WTC11 (cell line): ENCODE measurements around the gene PDSS2. TPM values are rescaled to one million over a fixed set of nuclear protein-coding genes. Genes with fewer than 3 reads are reported as not detected.
A peak's percentile ranks its signal among the peaks of the same experiment; 100 is the strongest.

Experiments
- ATAC-seq: fragments of 200-7000 bp; cut with Tn5 transposase; 2 replicates; pipeline ENCODE4 v1.10.0; 2021; ENCODE audit warnings: mild to moderate bottlenecking, moderate library complexity
- CTCF ChIA-PET: fragments of 300-600 bp; sonication (Branson Sonifier 250); formaldehyde crosslinking; loops from one replicate; lab custom pipeline; 2021; ENCODE audit warnings: antibody characterized with exemption; lab: Charles Lee
- POLR2A ChIA-PET: fragments of 350-600 bp; sonication (Branson Sonifier 250); formaldehyde crosslinking; loops from one replicate; lab custom pipeline; 2021; ENCODE audit warnings: antibody characterized with exemption; lab: Charles Lee
- DNase-seq: peaks from one replicate; pipeline ENCODE4 v3.0.0; 2021; ENCODE audit warnings: low spot score
- H3K27ac Mint-ChIP-seq: 2 replicates; pipeline ENCODE4 v1.8.0; 2021; ENCODE audit warnings: mixed read lengths
- H3K27me3 Mint-ChIP-seq: 2 replicates; pipeline ENCODE4 v1.8.0; 2021; ENCODE audit warnings: low read depth, mild to moderate bottlenecking, moderate library complexity, mixed read lengths
- H3K36me3 Mint-ChIP-seq: 2 replicates; pipeline ENCODE4 v1.8.0; 2021; ENCODE audit warnings: mixed read lengths
- H3K4me1 Mint-ChIP-seq: 2 replicates; pipeline ENCODE4 v1.8.0; 2022; ENCODE audit warnings: mixed read lengths
- H3K4me3 Mint-ChIP-seq: 2 replicates; pipeline ENCODE4 v1.8.0; 2021; ENCODE audit warnings: mild to moderate bottlenecking, moderate library complexity, mixed read lengths
- H3K9me3 Mint-ChIP-seq: 2 replicates; pipeline ENCODE4 v1.8.0; 2021; ENCODE audit warnings: mixed read lengths
- AFF4 ChIP-seq: sonication (generic); formaldehyde crosslinking; IDR thresholded peaks from 2 replicates; pipeline ENCODE4 v1.8.1; 2023; ENCODE audit warnings: mild to moderate bottlenecking, missing genetic modification reagents, borderline replicate concordance
- E2F4 ChIP-seq: sonication (generic); formaldehyde crosslinking; IDR thresholded peaks from 2 replicates; pipeline ENCODE4 v1.8.1; 2022; ENCODE audit warnings: low read depth, mild to moderate bottlenecking, moderate library complexity, missing genetic modification reagents, borderline replicate concordance
- ELF4 ChIP-seq: sonication (generic); formaldehyde crosslinking; IDR thresholded peaks from 2 replicates; pipeline ENCODE4 v1.8.1; 2022; ENCODE audit warnings: low read depth, mild to moderate bottlenecking, moderate library complexity, missing genetic modification reagents
- ESRRA ChIP-seq: sonication (generic); formaldehyde crosslinking; IDR thresholded peaks from 2 replicates; pipeline ENCODE4 v1.8.1; 2022; ENCODE audit warnings: mild to moderate bottlenecking, missing genetic modification reagents, borderline replicate concordance
- ETV6 ChIP-seq: sonication (generic); formaldehyde crosslinking; IDR thresholded peaks from 2 replicates; pipeline ENCODE4 v1.8.1; 2022; ENCODE audit warnings: mild to moderate bottlenecking, missing genetic modification reagents
- FOXP4 ChIP-seq: sonication (generic); formaldehyde crosslinking; IDR thresholded peaks from 2 replicates; pipeline ENCODE4 v1.8.0; 2022; ENCODE audit warnings: mild to moderate bottlenecking, missing genetic modification reagents
- JAZF1 ChIP-seq: fragments of 250-450 bp; sonication (Bioruptor Pico); IDR thresholded peaks from 2 replicates; pipeline ENCODE4 v1.9.0; 2021; ENCODE audit warnings: moderate library complexity, mild to moderate bottlenecking, inconsistent platforms
- JUN ChIP-seq: sonication (generic); formaldehyde crosslinking; IDR thresholded peaks from 2 replicates; pipeline ENCODE4 v1.8.0; 2023; ENCODE audit warnings: mild to moderate bottlenecking, missing genetic modification reagents
- NFYB ChIP-seq: sonication (generic); formaldehyde crosslinking; conservative IDR thresholded peaks from 2 replicates; pipeline ENCODE4 v1.8.0; 2022; ENCODE audit warnings: low read depth, missing genetic modification reagents
- SOX15 ChIP-seq: fragments of 250-450 bp; sonication (Bioruptor Pico); IDR thresholded peaks from 2 replicates; pipeline ENCODE4 v1.9.0; 2021; ENCODE audit warnings: mild to moderate bottlenecking
- ZNF317 ChIP-seq: sonication (generic); formaldehyde crosslinking; IDR thresholded peaks from 2 replicates; pipeline ENCODE4 v1.8.1; 2023; ENCODE audit warnings: low read depth, mild to moderate bottlenecking, moderate library complexity, missing genetic modification reagents, borderline replicate concordance
- total RNA-seq: library from RNA; stranded (reverse); gene quantifications from 3 replicates; pipeline ENCODE4 v1.2.3, GENCODE V29; 2021
- TF ChIP-seq, protein P1 (sequence below): fragments of 250-450 bp; sonication (Bioruptor Pico); IDR thresholded peaks from 2 replicates; pipeline ENCODE4 v2.1.2; 2022; ENCODE audit warnings: mild to moderate bottlenecking, moderate library complexity
- TF ChIP-seq, protein P2 (sequence below): sonication (generic); formaldehyde crosslinking; IDR thresholded peaks from 2 replicates; pipeline ENCODE4 v1.8.0; 2023; ENCODE audit warnings: missing genetic modification reagents
- TF ChIP-seq, protein P3 (sequence below): sonication (generic); formaldehyde crosslinking; IDR thresholded peaks from 2 replicates; pipeline ENCODE4 v1.8.0; 2022; ENCODE audit warnings: mild to moderate bottlenecking, missing genetic modification reagents
- TF ChIP-seq, protein P4 (sequence below): fragments of 250-450 bp; sonication (Bioruptor Pico); IDR thresholded peaks from 2 replicates; pipeline ENCODE4 v1.9.0; 2021; ENCODE audit warnings: mild to moderate bottlenecking
- TF ChIP-seq, protein P5 (sequence below): fragments of 250-450 bp; sonication (Bioruptor Pico); IDR thresholded peaks from 2 replicates; pipeline ENCODE4 v1.8.0; 2021; ENCODE audit warnings: mild to moderate bottlenecking

Gene PDSS2
- total RNA-seq, 1 experiment from 2014 or later, result 18.3 TPM

GRCh38 chr6:107458672-107459282, 587 bp downstream of the PDSS2 start:
- CTCF ChIA-PET, result interaction anchor here (0.8 to 2.3 kb wide), 30 partner anchors 10 to 280 kb away, joined by 3 to 31 read pairs (median 4); partner anchors contain the start of gene SOBP
- Mint-ChIP-seq H3K4me3 (peak overlapping the region; percentile 81), H3K27me3 (no peaks in the 10 kb centered on the region), H3K4me1 (peaks cover 7% of the 10 kb centered on the region), H3K27ac (peak overlapping the region; percentile 88), H3K9me3 (no peaks in the 10 kb centered on the region), H3K36me3 (no peaks in the 10 kb centered on the region)
- peak; percentile 32 for DNase-seq
- ATAC-seq, result peak; percentile 19
- POLR2A ChIA-PET, result interaction anchor here (0.5 to 1.3 kb wide), 9 partner anchors 21 to 403 kb away, joined by 3 to 7 read pairs (median 4); no protein-coding TSS in a partner anchor
- TF ChIP-seq ESRRA (CRISPR knock-in tag) (0 out of 2 replicates have a peak, but pooled peaks have one; percentile 35), JUN (CRISPR knock-in tag) (peak; percentile 51; the same call in 1 of the 2 replicates), FOXP4 (CRISPR knock-in tag) (no peak)
- TF ChIP-seq, protein P1, sequence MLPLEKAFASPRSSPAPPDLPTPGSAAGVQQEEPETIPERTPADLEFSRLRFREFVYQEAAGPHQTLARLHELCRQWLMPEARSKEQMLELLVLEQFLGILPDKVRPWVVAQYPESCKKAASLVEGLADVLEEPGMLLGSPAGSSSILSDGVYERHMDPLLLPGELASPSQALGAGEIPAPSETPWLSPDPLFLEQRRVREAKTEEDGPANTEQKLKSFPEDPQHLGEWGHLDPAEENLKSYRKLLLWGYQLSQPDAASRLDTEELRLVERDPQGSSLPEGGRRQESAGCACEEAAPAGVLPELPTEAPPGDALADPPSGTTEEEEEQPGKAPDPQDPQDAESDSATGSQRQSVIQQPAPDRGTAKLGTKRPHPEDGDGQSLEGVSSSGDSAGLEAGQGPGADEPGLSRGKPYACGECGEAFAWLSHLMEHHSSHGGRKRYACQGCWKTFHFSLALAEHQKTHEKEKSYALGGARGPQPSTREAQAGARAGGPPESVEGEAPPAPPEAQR, result no peak

DNA sequence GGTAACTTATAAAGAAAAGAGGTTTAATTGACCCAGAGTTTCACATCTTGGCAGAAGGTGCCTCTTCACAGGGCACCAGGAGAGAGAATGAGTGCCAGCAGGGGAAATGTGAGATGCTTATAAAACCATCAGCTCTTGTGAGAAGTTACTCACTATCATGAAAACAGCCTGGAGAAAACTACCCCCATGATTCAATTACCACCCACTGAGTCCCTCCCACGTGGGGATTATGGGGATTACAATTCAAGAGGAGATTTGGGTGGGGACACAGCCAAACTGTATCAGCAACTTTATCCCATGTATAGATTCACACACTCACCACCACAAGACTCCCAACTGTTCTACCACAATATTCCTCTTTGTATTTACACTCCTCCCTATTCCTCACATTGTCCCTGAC, 10.6 kb downstream of the PDSS2 start:
- ChIA-PET CTCF (no interaction called here), POLR2A (no interaction called here)
- Mint-ChIP-seq H3K9me3 (peaks cover 49% of the 10 kb centered on the region), H3K36me3 (peaks cover 69% of the 10 kb centered on the region), H3K4me3 (no peak overlapping the region), H3K27me3 (no peaks in the 10 kb centered on the region), H3K4me1 (peaks cover 10% of the 10 kb centered on the region; the same call in 1 of the 2 replicates), H3K27ac (no peak overlapping the region)
- DNase-seq (no peak), ATAC-seq (no peak)
- TF ChIP-seq JUN (CRISPR knock-in tag) (no peak), ELF4 (no peak), NFYB (no peak), ETV6 (CRISPR knock-in tag) (no peak), JAZF1 (CRISPR knock-in tag) (no peak), E2F4 (CRISPR knock-in tag) (no peak), ZNF317 (CRISPR knock-in tag) (no peak), SOX15 (CRISPR knock-in tag) (no peak), AFF4 (no peak)
- TF ChIP-seq, protein P1, result no peak
- TF ChIP-seq, protein P2, sequence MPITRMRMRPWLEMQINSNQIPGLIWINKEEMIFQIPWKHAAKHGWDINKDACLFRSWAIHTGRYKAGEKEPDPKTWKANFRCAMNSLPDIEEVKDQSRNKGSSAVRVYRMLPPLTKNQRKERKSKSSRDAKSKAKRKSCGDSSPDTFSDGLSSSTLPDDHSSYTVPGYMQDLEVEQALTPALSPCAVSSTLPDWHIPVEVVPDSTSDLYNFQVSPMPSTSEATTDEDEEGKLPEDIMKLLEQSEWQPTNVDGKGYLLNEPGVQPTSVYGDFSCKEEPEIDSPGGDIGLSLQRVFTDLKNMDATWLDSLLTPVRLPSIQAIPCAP (CRISPR knock-in tag), result no peak
- TF ChIP-seq, protein P3, sequence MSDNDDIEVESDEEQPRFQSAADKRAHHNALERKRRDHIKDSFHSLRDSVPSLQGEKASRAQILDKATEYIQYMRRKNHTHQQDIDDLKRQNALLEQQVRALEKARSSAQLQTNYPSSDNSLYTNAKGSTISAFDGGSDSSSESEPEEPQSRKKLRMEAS (CRISPR knock-in tag), result no peak
- TF ChIP-seq, protein P4, sequence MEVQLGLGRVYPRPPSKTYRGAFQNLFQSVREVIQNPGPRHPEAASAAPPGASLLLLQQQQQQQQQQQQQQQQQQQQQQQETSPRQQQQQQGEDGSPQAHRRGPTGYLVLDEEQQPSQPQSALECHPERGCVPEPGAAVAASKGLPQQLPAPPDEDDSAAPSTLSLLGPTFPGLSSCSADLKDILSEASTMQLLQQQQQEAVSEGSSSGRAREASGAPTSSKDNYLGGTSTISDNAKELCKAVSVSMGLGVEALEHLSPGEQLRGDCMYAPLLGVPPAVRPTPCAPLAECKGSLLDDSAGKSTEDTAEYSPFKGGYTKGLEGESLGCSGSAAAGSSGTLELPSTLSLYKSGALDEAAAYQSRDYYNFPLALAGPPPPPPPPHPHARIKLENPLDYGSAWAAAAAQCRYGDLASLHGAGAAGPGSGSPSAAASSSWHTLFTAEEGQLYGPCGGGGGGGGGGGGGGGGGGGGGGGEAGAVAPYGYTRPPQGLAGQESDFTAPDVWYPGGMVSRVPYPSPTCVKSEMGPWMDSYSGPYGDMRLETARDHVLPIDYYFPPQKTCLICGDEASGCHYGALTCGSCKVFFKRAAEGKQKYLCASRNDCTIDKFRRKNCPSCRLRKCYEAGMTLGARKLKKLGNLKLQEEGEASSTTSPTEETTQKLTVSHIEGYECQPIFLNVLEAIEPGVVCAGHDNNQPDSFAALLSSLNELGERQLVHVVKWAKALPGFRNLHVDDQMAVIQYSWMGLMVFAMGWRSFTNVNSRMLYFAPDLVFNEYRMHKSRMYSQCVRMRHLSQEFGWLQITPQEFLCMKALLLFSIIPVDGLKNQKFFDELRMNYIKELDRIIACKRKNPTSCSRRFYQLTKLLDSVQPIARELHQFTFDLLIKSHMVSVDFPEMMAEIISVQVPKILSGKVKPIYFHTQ (CRISPR knock-in tag), result no peak
- TF ChIP-seq, protein P5, sequence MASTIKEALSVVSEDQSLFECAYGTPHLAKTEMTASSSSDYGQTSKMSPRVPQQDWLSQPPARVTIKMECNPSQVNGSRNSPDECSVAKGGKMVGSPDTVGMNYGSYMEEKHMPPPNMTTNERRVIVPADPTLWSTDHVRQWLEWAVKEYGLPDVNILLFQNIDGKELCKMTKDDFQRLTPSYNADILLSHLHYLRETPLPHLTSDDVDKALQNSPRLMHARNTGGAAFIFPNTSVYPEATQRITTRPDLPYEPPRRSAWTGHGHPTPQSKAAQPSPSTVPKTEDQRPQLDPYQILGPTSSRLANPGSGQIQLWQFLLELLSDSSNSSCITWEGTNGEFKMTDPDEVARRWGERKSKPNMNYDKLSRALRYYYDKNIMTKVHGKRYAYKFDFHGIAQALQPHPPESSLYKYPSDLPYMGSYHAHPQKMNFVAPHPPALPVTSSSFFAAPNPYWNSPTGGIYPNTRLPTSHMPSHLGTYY, result no peak
